ENCODE data around the gene MLXIP.

MLXIP gene

GRCh38 chr12:122127839-122128238 lies 49.3 kb downstream of the MLXIP start:
- no peaks in the 10 kb centered on the region for H3K4me1 ChIP-seq (ENCODE audit: control insufficient read depth, insufficient read depth, low read length)
- CTCF ChIA-PET: interaction anchor here (0.8 to 1.2 kb wide), 2 partner anchors 71 to 73 kb away, joined by 4 to 5 read pairs; no protein-coding TSS in a partner anchor

GRCh38 chr12:122128481-122128880 lies 49.9 kb downstream of the MLXIP start:
- H3K4me3 ChIP-seq (ENCODE audit: low read depth, low read length): no peak overlapping the region
- TF ChIP-seq KLF10 (tag by site-specific recombination; IDR thresholded peaks at IDR 0.05) (no peak), ZNF121 (tag by site-specific recombination; IDR thresholded peaks at IDR 0.05) (no peak), OVOL3 (tag by site-specific recombination; IDR thresholded peaks at IDR 0.05) (no peak), ZNF571 (tag by site-specific recombination; IDR thresholded peaks at IDR 0.05) (no peak), HOXA7 (CRISPR knock-in tag; IDR thresholded peaks at IDR 0.05; ENCODE audit: borderline replicate concordance) (no peak), ZNF274 (IDR thresholded peaks at IDR 0.05; ENCODE audit: low read length) (no peak), ZNF274 (tag by site-specific recombination; IDR thresholded peaks at IDR 0.05; ENCODE audit: borderline replicate concordance) (no peak), ZSCAN18 (tag by site-specific recombination; IDR thresholded peaks at IDR 0.05) (no peak), ZNF350 (tag by site-specific recombination; IDR thresholded peaks at IDR 0.05) (no peak), ZNF610 (tag by site-specific recombination; IDR thresholded peaks at IDR 0.05; ENCODE audit: borderline replicate concordance) (no peak), ZBTB21 (tag by site-specific recombination; IDR thresholded peaks at IDR 0.05) (no peak)
- TF ChIP-seq, protein P1, sequence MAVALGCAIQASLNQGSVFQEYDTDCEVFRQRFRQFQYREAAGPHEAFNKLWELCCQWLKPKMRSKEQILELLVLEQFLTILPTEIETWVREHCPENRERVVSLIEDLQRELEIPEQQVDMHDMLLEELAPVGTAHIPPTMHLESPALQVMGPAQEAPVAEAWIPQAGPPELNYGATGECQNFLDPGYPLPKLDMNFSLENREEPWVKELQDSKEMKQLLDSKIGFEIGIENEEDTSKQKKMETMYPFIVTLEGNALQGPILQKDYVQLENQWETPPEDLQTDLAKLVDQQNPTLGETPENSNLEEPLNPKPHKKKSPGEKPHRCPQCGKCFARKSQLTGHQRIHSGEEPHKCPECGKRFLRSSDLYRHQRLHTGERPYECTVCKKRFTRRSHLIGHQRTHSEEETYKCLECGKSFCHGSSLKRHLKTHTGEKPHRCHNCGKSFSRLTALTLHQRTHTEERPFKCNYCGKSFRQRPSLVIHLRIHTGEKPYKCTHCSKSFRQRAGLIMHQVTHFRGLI (tag by site-specific recombination; IDR thresholded peaks at IDR 0.05): no peak

More at GRCh38 chr12:122127839-122128238, 49.3 kb downstream of the MLXIP start:
- Histone ChIP-seq H3K36me3 (ENCODE audit: control insufficient read depth in 2 of 2, insufficient read depth in 1 of 2, low read length in 2 of 2) (peaks cover 8 to 52% of the 10 kb centered on the region in 2 experiments; a peak in 2 of 3 replicates), H3K27ac (ENCODE audit: extremely low read depth, low read depth, low read length) (no peak overlapping the region), H3K9me3 (ENCODE audit: control insufficient read depth, insufficient read depth, low read depth, low read length) (no peaks in the 10 kb centered on the region), H3K4me3 (ENCODE audit: low read depth, low read length) (no peak overlapping the region)
- TF ChIP-seq ZNF792 (tag by site-specific recombination; IDR thresholded peaks at IDR 0.05): no peak
- TF ChIP-seq, protein P2, sequence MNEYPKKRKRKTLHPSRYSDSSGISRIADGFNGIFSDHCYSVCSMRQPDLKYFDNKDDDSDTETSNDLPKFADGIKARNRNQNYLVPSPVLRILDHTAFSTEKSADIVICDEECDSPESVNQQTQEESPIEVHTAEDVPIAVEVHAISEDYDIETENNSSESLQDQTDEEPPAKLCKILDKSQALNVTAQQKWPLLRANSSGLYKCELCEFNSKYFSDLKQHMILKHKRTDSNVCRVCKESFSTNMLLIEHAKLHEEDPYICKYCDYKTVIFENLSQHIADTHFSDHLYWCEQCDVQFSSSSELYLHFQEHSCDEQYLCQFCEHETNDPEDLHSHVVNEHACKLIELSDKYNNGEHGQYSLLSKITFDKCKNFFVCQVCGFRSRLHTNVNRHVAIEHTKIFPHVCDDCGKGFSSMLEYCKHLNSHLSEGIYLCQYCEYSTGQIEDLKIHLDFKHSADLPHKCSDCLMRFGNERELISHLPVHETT (tag by site-specific recombination; IDR thresholded peaks at IDR 0.05): no peak
- no peak for TF ChIP-seq ZNF121 (tag by site-specific recombination; IDR thresholded peaks at IDR 0.05)
- no peak for TF ChIP-seq ZNF585B (tag by site-specific recombination; IDR thresholded peaks at IDR 0.05)
- TF ChIP-seq ZNF157 (tag by site-specific recombination; IDR thresholded peaks at IDR 0.05): no peak
- no peak for TF ChIP-seq KLF10 (tag by site-specific recombination; IDR thresholded peaks at IDR 0.05)
- no peak for TF ChIP-seq EGR2 (tag by site-specific recombination; IDR thresholded peaks at IDR 0.05; ENCODE audit: low read depth)
- no peak for TF ChIP-seq ZNF837 (tag by site-specific recombination; IDR thresholded peaks at IDR 0.05)
- TF ChIP-seq ZNF354C (tag by site-specific recombination; IDR thresholded peaks at IDR 0.05; ENCODE audit: borderline replicate concordance, low read depth): no peak
- TF ChIP-seq ZNF37A (tag by site-specific recombination; IDR thresholded peaks at IDR 0.05): no peak
- no peak for TF ChIP-seq ZNF350 (tag by site-specific recombination; IDR thresholded peaks at IDR 0.05)
- no peak for TF ChIP-seq ZNF529 (tag by site-specific recombination; IDR thresholded peaks at IDR 0.05; ENCODE audit: insufficient replicate concordance)
- no peak for TF ChIP-seq ZNF221 (tag by site-specific recombination; IDR thresholded peaks at IDR 0.05; ENCODE audit: borderline replicate concordance)
- TF ChIP-seq, protein P3, sequence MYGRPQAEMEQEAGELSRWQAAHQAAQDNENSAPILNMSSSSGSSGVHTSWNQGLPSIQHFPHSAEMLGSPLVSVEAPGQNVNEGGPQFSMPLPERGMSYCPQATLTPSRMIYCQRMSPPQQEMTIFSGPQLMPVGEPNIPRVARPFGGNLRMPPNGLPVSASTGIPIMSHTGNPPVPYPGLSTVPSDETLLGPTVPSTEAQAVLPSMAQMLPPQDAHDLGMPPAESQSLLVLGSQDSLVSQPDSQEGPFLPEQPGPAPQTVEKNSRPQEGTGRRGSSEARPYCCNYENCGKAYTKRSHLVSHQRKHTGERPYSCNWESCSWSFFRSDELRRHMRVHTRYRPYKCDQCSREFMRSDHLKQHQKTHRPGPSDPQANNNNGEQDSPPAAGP (tag by site-specific recombination; IDR thresholded peaks at IDR 0.05): no peak
- no peak for TF ChIP-seq ZNF473 (tag by site-specific recombination; IDR thresholded peaks at IDR 0.05)
- TF ChIP-seq ZBTB6 (tag by site-specific recombination; IDR thresholded peaks at IDR 0.05): no peak
- TF ChIP-seq ZNF140 (tag by site-specific recombination; IDR thresholded peaks at IDR 0.05): no peak
- TF ChIP-seq, protein P4, sequence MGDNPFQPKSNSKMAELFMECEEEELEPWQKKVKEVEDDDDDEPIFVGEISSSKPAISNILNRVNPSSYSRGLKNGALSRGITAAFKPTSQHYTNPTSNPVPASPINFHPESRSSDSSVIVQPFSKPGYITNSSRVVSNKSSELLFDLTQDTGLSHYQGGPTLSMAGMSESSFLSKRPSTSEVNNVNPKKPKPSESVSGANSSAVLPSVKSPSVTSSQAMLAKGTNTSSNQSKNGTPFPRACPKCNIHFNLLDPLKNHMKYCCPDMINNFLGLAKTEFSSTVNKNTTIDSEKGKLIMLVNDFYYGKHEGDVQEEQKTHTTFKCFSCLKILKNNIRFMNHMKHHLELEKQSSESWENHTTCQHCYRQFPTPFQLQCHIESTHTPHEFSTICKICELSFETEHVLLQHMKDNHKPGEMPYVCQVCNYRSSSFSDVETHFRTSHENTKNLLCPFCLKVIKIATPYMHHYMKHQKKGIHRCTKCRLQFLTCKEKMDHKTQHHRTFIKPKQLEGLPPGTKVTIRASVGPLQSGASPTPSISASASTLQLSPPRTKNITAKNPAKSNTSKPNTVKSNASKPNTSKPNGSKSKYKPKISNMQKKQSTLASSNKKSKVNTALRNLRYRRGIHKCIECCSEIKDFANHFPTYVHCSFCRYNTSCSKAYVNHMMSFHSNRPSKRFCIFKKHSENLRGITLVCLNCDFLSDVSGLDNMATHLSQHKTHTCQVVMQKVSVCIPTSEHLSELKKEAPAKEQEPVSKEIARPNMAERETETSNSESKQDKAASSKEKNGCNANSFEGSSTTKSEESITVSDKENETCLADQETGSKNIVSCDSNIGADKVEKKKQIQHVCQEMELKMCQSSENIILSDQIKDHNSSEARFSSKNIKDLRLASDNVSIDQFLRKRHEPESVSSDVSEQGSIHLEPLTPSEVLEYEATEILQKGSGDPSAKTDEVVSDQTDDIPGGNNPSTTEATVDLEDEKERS (tag by site-specific recombination; IDR thresholded peaks at IDR 0.05): no peak
- POLR2A ChIA-PET: no interaction called here

More at GRCh38 chr12:122128481-122128880, 49.9 kb downstream of the MLXIP start:
- Histone ChIP-seq H3K36me3 (ENCODE audit: control insufficient read depth in 2 of 2, insufficient read depth in 1 of 2, low read length in 2 of 2) (peaks cover 8 to 58% of the 10 kb centered on the region in 2 experiments; a peak in 2 of 3 replicates), H3K4me1 (ENCODE audit: control insufficient read depth, insufficient read depth, low read length) (no peaks in the 10 kb centered on the region), H3K27ac (ENCODE audit: extremely low read depth, low read depth, low read length) (no peak overlapping the region), H3K9me3 (ENCODE audit: control insufficient read depth, insufficient read depth, low read depth, low read length) (no peaks in the 10 kb centered on the region)
- ChIA-PET CTCF (interaction anchor here (0.6 to 1.2 kb wide), 4 partner anchors 21 to 74 kb away, joined by 3 to 5 read pairs (median 4); no protein-coding TSS in a partner anchor), POLR2A (no interaction called here)

All from HEK293 (cell line).